Liver (tissue), 3 donors: ENCODE results near the gene UGCG.
A peak's percentile ranks its signal among the peaks of the same experiment; 100 is the strongest.

Experiments
- ATF3 ChIP-seq: IDR thresholded peaks from 2 replicates; pipeline ENCODE4 v1.6.1; 2016; ENCODE audit warnings: antibody characterized with exemption
- FOXA1 ChIP-seq: IDR thresholded peaks from 2 replicates; pipeline ENCODE4 v1.6.1; 2016; ENCODE audit warnings: antibody characterized with exemption
- GABPA ChIP-seq, 2 donors: IDR thresholded peaks in 1 of 2; conservative IDR thresholded peaks in 1 of 2; 2 replicates each; pipeline ENCODE4 v1.6.1; 2016; ENCODE audit warnings: antibody characterized with exemption in 2 of 2, mild to moderate bottlenecking in 1 of 2, moderate library complexity in 1 of 2
- JUND ChIP-seq, 2 donors: IDR thresholded peaks; 2 replicates each; pipeline ENCODE4 v1.6.1; 2016; ENCODE audit warnings: antibody characterized with exemption in 2 of 2
- RAD21 ChIP-seq, 2 donors: IDR thresholded peaks; 2 replicates each; pipeline ENCODE4 v1.6.1; 2016; ENCODE audit warnings: antibody characterized with exemption in 2 of 2, mild to moderate bottlenecking in 2 of 2
- SP1 ChIP-seq: IDR thresholded peaks from 2 replicates; pipeline ENCODE4 v1.6.1; 2018; ENCODE audit warnings: antibody characterized with exemption, mild to moderate bottlenecking
- TAF1 ChIP-seq: conservative IDR thresholded peaks from 2 replicates; pipeline ENCODE4 v1.6.1; 2016; ENCODE audit warnings: antibody characterized with exemption, mild to moderate bottlenecking
- YY1 ChIP-seq: IDR thresholded peaks from 2 replicates; pipeline ENCODE4 v1.6.1; 2016; ENCODE audit warnings: antibody characterized with exemption, mild to moderate bottlenecking
- TF ChIP-seq, protein P1 (sequence below): fragments of 150-350 bp; IDR thresholded peaks from 2 replicates; pipeline ENCODE4 v1.5.1; 2017; ENCODE audit warnings: improper control_type of control experiment, low read depth, low read length; ENCODE audit not compliant: missing input control
- TF ChIP-seq, protein P2 (sequence below): IDR thresholded peaks from 2 replicates; pipeline ENCODE4 v1.6.1; 2016; ENCODE audit warnings: antibody characterized with exemption
- TF ChIP-seq, protein P3 (sequence below): IDR thresholded peaks from 2 replicates; pipeline ENCODE4 v1.6.1; 2016; ENCODE audit warnings: antibody characterized with exemption, mild to moderate bottlenecking
- donor health status: healthy.
- donor health status: healthy.

DNA sequence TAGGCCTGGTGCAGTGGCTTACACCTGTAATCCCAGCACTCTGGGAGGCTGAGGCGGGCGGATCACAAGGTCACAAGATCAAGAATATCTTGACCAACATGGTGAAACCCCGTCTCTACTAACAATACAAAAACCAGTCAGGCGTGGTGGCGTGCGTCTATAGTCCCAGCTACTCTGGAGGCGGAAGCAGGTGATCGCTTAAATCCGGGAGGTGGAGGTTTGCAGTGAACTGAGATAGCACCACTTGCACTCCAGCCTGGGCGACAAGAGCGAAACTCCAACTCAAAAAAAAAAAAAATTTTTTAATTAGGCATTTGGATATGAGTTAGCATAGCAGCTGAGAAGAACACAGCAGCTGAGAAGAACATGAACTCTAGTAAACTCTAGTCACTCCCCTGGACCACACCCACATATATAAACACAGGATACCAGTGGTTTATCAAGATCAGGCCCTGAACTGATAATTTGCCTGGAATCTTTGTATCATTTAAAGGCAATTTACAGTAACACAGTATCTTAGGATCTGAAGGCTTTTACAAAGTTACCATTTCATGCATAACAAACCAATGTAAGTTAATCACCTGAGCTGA lies 4.6 kb upstream of the UGCG start:
- TF ChIP-seq, protein P1, sequence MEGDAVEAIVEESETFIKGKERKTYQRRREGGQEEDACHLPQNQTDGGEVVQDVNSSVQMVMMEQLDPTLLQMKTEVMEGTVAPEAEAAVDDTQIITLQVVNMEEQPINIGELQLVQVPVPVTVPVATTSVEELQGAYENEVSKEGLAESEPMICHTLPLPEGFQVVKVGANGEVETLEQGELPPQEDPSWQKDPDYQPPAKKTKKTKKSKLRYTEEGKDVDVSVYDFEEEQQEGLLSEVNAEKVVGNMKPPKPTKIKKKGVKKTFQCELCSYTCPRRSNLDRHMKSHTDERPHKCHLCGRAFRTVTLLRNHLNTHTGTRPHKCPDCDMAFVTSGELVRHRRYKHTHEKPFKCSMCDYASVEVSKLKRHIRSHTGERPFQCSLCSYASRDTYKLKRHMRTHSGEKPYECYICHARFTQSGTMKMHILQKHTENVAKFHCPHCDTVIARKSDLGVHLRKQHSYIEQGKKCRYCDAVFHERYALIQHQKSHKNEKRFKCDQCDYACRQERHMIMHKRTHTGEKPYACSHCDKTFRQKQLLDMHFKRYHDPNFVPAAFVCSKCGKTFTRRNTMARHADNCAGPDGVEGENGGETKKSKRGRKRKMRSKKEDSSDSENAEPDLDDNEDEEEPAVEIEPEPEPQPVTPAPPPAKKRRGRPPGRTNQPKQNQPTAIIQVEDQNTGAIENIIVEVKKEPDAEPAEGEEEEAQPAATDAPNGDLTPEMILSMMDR: no peak
- TF ChIP-seq, protein P2, sequence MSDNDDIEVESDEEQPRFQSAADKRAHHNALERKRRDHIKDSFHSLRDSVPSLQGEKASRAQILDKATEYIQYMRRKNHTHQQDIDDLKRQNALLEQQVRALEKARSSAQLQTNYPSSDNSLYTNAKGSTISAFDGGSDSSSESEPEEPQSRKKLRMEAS: no peak
- TF ChIP-seq, protein P3, sequence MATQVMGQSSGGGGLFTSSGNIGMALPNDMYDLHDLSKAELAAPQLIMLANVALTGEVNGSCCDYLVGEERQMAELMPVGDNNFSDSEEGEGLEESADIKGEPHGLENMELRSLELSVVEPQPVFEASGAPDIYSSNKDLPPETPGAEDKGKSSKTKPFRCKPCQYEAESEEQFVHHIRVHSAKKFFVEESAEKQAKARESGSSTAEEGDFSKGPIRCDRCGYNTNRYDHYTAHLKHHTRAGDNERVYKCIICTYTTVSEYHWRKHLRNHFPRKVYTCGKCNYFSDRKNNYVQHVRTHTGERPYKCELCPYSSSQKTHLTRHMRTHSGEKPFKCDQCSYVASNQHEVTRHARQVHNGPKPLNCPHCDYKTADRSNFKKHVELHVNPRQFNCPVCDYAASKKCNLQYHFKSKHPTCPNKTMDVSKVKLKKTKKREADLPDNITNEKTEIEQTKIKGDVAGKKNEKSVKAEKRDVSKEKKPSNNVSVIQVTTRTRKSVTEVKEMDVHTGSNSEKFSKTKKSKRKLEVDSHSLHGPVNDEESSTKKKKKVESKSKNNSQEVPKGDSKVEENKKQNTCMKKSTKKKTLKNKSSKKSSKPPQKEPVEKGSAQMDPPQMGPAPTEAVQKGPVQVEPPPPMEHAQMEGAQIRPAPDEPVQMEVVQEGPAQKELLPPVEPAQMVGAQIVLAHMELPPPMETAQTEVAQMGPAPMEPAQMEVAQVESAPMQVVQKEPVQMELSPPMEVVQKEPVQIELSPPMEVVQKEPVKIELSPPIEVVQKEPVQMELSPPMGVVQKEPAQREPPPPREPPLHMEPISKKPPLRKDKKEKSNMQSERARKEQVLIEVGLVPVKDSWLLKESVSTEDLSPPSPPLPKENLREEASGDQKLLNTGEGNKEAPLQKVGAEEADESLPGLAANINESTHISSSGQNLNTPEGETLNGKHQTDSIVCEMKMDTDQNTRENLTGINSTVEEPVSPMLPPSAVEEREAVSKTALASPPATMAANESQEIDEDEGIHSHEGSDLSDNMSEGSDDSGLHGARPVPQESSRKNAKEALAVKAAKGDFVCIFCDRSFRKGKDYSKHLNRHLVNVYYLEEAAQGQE: no peak
- TF ChIP-seq JUND (IDR thresholded peaks at IDR 0.05) (no peak), SP1 (no peak), YY1 (no peak), GABPA (IDR thresholded peaks at IDR 0.05 in 1 of 2, conservative IDR thresholded peaks at IDR 0.05 in 1 of 2) (no peak), RAD21 (IDR thresholded peaks at IDR 0.05) (peak in 1 of 2 donors; percentile 5), FOXA1 (no peak), ATF3 (no peak), TAF1 (no peak)
